NCI-H460 (cell line): ENCODE results near the gene DYNLT1. TPM values are rescaled to one million over a fixed set of nuclear protein-coding genes. Genes with fewer than 3 reads are reported as not detected.
"Not testable (repeated sequence)": the region's sequence is repeated elsewhere in the genome, so short reads cannot be mapped to it uniquely, and the experiment has no call there.

ENCODE experiments used
- DNase-seq: peaks from one replicate; pipeline ENCODE4 v3.0.0-alpha.2; 2016; ENCODE audit warnings: low read depth; ENCODE audit errors: extremely low read depth
- total RNA-seq: library from RNA; depleted of rRNA; stranded (reverse); fragments of >200 nt; shearing (Covaris generic); gene quantifications from 2 replicates; pipeline ENCODE4 v1.2.3, GENCODE V29; 2014

Gene DYNLT1
- total RNA-seq, 1 experiment from 2014 or later: 66.9 TPM

DNA sequence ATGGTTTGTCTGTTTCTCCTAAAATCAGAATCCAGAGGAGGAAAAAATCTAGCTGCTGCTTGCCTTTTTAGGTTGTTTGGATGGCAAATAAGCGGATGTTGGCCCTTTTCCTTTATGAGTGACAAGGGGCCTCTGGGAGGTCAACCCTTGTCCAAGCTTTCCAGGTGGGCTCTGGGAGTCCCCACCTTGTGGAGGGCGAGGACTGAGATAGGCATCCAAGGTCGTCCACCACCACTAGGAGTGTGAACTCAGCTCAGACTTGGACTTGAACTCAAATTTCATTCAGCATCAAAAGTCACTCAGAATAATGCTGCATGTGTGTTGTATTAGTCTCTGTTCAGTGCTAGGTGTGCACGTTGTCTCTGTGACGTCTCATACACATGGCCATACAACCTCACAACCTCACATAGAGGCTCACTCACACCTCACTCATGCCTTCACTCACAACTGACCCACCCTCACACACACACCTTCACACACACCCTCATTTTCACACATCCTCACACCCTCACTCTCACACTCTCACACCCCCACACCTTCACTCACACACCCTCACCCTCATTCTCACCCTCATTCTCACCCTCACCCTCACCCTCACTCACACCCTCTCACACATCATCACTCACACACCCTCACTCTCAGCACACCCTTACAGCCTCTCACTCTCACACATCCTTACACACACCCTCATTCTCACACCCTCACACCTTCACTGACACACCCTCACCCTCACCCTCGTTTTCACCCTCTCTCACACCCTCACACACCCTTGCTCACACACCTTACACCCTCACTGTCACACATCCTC is 18.0 kb downstream of the DYNLT1 start:
- no peak for DNase-seq

DNA sequence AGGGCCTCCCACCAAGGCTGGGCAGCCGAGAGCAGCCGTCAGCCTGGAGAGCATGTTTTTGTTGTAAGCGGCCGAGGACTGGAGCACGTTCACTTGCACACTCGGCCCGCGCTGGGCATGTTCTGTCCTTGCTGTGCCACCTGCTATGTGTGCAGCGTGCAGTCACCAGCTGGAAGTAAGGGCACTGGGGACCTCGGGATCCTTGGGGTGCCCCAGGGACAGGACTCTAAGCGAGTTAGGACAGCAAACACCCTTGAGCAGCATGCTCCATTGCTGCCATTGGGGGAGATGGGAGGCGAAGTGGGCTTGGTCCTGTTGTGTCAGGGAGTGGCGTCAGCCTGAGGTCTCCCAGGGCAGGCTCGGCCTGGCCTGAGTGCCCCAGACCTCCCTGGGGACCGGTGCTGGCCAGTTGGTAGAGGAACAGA is 18.6 kb downstream of the DYNLT1 start:
- DNase-seq: no peak

DNA sequence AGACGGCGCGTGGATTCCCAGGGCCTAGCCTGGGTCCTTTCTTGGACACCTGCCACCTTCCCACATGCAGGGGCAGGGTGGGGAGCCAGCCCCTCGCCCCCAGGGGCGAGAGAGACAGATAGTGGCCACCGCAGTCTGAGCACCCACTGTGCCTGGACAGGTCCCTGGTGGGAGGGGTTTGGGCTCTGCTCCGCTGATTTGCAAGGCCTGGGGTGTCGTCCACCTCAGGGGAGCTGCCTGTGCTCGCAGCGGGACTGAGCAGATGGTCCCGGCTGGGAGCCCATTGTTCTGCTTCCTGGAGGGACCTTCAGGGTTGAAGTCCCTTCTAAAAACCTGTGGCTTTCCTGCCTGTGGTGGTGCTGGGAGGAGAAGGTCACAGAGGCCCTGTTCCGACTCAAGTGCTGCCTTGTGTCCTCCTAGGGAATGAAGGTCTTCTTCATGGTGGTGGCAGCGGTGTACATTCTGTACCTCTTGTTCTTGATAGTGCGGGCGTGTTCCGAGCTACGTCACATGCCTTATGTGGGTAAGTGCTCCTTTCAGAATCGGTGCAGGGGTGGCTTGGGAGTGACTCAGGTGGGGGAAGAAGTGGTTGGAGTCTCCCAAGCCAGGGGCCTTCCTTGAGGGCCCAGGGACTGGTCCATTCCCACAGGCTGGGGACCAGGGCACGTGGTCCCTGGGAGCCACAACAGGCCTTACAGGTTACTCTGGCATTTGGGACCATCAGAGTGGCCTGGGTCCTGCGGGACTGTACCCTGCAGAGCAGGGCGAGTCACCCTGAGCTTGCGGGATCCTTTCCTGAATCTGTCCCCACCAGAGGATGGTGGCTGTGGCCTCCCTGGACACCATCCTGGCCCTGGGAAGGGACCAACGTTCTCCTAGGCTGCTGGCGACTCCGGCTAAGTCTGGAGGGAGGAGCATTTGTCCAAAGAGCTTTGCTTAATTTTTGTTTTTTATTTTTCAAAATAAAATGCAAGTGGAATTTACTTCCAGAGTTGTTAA is 19.6 kb downstream of the DYNLT1 start:
- DNase-seq: no peak

DNA sequence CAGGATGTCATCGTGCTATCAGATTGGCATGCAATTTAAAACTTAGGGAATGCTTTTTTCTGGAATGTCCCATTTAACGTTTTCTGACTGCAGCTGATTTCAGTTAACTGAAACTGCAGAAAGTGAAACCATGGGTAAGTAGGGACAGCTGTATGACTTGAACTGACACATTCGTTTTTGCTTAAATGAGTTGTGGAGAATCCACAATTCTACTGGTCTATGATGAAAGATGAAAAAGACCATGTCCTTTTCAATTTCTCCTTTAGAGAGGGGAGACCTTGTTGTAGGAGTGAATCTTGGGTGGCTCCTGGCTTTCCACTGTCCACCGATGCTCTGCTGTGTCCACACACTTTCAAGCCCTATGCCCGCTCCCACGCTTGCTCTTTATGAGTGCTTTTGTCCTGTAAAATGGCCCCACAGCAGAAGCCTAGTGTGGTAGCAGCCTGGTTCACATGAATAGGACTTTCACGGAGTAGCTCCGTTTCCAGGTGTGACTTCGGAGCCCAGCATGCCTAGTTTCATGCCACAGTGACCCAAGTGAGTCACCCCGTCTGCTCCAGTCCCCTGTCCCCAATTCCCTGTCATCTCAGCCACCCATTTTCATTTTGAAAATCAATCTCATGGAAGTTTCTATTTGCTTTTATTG is 21.9 kb downstream of the DYNLT1 start:
- no peak for DNase-seq

DNA sequence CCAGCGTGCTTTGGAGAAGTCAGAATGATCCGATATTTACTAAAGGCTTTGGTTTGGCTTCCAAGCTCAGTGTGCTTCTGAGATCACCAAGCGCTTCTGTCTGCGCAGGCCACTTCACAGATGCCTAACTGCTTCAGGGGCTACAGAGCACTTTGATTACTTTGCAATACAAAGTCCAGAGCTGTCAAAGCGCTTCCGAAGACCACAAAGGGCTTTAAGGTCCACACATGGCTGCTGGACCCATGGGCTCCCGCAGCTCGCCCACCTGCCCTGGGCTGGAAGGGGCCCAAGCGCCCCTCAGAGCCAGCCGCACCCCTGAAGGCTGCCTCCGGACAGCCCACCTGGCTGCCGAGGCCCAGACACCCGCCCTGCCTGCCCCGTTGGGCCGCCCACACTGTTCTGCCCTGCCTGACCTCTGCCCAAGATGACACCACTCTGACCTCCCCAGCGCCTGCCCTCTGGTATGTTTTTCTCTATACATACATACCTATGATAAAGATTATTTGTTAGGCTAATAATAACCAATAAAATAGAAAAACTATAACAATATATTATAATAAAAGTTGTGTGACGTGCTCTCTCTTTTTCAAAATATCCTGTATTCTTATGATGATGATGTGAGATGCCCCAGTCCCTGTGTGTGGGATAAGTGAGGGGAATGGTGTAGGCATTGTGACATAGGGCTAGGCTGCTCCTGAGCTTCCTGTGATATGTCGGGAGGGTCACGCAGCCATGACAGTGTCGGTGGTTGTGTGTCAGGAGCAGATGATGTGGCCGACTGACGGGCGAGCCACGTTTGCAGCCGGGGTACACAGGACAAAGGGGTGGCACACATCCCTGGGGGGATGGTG is 22.6 kb downstream of the DYNLT1 start:
- no peak for DNase-seq

DNA sequence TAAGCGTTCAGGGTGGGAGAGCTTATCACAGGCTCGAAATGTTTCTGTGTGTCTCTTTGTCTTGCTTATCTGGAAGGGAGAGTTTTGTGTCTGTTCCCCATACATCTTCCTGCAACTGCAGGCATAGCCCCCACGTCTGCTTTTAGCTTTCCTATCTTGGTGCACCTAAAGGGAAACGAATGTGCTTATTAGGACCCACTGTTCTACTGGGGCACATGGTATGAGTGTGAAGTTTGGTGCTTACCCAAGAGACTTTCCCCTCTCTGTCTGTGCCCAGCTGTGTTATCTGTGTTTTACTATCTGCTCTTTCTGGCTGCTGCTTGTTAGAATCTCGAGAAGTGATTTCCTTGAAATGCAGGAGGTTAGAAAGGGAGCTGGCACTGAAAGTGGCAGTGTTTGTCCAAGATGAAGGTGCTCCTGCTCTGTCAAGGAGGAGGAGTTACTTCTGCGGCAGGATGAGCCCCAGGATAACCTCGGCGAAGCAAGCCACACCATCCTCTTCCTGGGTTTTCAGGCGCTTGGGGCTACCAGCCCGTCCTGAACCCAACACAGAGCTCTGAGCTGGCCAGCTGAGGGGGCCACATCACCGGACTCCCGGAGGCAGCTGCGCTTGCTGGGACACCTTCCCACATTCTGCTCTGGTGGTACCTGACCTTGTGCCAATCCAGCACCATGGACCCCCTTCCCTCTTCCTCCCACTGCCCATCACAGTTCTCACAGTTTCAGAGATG is 23.4 kb downstream of the DYNLT1 start:
- no peak for DNase-seq

DNA sequence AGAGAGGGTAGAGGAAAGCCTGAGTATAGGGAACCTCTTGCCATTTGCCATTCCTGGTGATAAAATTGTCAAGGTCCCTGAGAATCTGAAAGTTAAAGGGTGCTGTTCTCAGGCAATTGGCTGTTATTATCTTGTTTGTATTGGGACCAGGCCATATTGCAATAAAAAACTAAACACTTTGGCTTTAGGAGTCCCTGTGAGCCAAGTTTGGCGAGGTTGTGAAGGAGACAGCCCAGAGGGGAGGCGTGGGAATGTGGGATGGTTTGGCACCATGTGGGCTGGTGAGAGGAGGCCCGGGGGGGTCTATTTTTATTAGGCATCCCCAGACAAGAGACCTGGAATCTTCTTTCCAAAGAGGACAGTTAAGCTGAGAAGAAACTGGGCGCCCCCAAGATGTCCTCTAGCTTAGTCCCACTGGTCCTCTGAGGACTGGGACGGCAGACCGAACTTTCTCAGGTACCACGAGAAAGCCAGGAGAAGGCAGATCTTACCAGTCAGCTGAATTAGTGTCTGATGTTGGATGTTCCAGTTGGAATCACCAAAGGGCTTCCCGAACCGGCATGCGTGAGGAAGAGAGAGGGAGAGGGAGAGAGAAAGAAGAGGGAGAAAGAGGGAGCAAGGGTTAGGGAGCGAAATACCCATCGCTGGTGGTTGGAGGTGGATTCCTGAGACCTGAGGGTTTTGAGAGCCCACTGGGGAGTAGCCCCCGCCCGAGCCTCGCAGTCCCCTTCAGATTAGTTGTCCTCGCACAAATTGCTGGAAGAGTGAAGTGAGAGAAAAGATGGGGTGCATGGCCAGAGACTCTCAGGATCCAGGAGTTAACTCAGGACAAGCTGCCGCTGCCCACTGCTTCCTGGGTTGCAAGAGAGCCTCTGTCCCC is 24.4 kb downstream of the DYNLT1 start:
- no peak for DNase-seq

DNA sequence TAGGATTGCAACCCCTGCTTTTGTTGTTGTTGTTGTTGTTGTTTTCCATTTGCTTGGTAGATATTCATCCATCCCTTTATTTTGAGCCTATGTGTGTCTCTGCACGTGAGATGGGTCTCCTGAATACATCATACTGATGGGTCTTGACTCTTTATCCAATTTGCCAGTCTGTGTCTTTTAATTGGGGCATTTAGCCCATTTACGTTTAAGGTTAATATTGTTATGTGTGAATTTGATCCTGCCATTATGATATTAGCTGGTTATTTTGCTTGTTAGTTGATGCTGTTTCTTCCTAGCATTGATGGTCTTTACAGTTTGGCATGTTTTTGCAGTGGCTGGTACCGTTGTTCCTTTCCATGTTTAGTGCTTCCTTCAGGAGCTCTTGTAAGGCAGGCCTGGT is 26.3 kb downstream of the DYNLT1 start:
- DNase-seq: not testable (repeated sequence)

DNA sequence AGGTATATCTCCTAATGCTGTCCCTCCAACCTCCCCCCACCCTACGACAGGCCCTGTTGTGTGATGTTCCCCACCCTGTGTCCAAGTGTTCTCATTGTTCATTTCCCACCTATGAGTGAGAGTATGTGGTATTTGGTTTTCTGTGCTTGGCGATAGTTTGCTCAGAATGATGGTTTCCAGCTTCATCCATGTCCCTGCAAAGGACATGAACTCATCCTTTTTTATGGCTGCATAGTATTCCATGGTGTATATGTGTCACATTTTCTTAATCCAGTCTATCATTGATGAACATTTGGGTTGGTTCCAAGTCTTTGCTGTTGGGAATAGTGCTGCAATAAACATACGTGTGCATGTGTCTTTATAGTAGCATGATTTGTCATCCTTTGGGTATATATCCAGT is 29.9 kb downstream of the DYNLT1 start:
- not testable (repeated sequence) for DNase-seq

DNA sequence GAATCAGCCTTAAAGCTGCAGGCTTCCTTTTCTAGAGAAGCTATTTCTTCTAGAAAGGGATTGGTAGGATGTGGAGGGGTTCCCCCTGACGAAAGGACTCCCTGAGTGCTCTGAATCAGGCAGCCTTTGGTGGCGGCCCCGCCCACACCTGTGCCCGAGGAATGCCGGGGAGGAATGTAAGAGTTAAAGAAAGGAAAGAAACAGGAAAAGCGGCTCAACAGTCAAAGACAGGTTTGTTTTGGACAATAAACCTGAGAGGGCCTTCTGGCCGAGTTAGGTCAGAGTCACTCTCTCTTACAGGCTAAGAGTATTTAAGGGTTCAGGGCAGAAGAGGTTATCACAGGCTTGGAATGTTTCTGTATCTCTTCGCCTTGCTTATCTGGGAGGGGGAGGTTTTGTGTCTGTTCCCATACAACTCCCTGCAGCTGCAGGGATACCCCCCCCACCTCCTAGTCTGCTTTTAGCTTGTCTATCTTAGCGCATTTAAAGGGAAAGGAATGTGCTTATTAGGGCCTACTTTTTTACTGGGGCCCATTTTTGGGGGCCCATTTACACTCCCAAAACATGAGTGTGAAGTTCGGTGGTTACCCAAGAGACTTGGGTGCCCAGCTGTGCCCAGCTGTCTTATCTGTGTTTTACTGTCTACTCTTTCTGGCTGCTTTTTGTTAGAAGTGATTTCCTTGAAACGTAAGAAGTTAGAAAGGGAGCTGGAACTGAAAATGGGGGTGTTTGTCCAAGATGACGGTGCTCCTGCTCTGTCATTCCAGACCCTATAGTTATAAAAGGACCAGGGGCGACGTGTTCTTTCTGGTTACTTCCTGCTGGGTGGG is 32.8 kb downstream of the DYNLT1 start:
- no peak for DNase-seq

DNA sequence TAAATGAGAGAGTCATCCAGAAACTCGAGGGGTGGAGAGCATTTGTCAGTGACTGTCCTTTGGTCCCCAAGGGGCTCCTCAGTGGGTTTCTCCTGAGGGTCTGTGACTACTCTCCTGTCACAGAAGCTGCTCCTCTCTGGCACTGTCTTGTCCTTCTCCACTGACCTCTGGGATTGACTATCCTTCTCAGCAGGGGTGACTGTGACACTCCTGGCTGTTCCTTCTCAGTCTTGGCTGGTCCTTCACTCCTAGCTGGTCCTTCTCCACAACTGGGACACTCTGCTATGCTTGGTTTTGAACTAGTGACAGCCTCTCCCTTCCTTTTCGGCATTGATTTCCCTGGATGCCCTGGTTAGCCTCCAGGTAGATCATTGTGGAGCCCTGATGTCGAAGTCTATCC is 33.5 kb downstream of the DYNLT1 start:
- no peak for DNase-seq

DNA sequence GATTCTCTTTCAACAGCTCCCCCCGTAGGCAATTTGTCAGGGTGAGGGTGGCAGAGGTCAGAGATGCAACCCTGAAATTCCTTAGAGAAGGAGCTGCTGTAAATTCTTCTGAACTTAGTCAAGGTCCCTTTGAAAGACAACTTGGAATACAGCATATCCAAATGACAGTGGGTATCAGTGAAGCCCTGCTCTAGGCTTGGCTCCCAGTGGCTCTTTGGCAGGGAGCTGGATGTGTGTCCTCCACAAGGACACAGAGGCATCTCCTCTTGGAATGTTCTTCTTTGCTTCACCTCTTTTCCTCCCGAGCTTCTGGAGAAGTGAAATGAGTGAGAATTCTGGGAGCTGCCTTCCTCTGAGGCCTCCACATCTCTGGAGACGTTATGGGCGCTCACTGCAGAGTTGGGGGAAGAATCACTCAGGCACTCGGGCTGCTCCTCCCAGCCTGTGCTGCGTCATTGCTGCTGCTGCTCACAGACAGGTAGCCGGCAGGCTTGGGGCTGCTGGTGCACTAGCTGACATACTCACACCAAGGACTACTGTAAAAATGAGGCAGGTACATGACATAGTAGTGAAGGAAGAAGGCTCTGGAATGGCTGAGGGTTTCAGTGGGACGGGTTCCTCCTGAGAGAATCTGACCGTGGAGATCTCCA is 34.1 kb downstream of the DYNLT1 start:
- no peak for DNase-seq

DNA sequence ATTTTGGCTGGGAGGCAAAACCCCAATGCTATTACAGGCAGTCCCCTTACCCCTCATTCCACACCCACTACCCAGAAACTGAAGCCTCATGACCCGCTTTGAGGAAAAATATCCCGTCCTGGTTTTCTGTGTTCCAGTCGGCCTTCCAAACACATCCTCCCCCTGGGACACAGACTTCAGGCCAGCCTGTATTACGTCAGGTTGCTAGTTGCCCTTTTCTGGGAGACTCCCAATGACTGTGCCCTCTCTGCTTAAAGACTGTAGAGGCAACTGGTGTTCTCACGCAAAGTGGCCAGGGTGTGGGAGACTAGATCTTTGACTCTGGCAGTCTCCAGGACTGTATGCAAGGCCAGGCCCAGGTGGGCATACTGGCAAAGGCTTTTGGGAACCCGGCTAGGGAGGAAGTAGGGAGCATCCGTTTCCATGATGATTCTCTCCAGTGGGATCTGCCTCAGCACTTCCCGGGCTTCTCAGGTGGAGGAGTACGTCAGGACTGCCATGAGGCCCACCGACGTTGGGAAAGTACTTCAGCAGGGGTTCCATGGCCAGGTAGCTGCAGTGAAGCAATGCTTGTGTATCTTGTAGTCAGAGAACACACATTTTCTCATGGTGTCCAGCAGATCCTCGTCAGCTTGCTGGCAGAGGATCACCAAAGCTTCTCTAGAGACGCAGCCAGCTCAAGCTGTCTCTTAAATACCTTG is 34.9 kb downstream of the DYNLT1 start:
- DNase-seq: no peak

DNA sequence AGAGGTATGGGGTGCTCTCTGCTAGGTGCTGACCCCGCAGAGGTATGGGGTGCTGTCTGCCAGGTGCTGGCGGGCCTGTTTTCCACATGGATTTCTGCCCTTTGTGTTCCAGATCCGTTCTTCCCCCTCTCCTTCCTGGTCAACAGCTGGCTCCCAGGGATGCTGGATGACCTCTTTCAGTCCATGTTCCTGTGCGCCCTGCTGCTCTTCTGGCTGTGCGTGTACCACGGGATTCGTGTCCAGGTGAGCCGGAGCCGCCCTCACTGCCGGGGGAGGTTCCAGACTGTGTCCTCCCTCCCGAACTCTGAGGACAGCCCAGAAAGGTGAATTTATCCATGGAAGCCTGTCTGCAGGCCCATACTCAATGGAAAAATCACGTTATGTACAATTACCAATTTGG is 36.3 kb downstream of the DYNLT1 start:
- no peak for DNase-seq

DNA sequence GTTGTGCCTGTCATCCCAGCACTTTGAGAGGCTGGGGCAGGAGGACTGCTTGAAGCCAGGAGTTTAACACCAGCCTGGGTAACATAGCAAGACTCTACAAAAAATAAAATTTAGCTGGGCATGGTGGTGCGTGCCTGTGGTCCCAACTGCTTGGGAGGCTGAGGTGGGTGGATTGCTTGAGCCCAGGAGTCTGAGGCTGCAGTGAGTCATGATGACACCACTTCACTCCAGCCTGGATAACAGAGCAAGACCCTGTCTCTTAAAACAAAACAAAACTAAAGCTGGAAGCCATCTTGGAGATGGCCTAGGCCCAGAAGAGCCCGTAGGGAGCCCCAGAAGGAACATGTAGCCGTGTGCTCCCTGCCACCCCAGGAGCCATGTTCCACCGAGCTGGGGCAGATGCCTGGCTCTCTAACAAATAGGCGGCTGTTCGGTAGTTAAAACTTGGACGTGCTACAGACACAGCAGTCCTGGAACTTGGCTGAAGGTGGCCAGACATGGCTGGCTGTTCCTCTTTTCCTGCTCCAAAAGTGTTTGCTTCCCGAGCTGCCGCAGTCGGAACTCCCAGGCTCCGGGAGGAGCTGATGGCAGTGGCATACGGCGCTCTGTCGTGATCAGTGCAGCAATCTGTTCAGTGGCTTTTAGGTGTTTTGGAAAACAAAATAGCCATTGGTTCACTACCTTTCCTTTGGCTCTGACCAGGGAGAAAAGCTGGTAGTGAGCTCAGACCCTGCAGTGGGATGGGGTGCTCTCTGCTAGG is 37.0 kb downstream of the DYNLT1 start:
- no peak for DNase-seq

DNA sequence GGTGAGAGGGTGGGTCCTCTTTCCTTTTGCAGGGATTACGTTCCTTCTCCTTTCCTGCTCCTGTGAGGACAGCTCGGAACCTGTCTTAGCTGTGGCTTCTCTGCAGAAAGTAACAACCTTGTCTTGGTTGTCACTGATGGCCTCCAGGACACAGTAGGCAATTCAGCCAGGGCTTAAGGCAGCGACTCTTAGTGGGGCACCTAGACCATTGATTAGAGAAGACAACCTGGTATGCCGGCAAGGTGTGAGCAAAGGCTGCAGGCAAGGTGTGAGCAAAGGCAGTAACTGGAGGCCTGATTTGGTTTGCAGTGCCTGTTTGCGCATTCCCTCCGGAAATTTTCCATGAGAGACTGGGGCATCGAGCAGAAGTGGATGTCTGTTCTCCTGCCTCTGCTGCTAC is 37.6 kb downstream of the DYNLT1 start:
- DNase-seq: no peak
